NCI-H2081 treated with DMSO at 0.1 percent for 48 hours (cell line): ENCODE results near the gene PLA2R1.
"Not testable (repeated sequence)": the region's sequence is repeated elsewhere in the genome, so short reads cannot be mapped to it uniquely, and the experiment has no call there.

Experiments used
- DNase-seq: peaks from one replicate; lab custom pipeline; 2025; lab: John Stamatoyannopoulos, UW

PLA2R1 gene

DNA sequence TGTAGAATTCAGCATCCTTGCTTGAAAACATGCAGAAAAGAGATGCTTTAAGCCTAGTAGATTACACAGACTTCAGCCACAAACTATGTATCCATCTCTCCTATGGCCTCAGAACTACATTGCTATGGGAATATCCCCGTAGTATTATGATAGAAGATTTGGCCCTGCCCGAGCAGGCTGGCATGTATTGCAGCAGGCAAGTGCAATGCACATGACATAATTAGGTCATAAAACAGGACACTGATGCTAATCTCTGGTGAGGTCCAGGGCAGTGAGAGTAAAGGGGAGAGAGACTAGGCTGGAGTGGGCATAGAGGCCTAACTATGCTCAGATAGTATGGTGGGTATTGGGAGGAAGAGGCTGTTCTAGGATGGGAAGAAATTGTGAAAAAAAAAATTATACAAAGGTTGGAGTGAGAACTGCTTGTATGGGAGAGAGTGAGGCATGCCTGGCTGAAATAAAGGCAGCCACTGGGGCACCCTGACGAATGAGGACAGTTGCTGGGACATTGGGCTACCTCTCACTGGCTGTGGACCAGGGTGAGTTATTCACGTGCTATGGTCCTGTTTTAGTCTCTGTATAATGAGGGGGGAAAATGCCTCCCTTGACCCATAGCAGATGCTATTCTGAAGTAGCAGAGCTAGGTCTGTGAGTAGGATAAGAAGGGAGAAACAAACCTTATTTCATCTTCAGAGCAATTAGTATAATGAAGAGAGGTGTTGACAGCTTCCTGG is 1.6 kb upstream of the PLA2R1 start:
- no peak for DNase-seq

DNA sequence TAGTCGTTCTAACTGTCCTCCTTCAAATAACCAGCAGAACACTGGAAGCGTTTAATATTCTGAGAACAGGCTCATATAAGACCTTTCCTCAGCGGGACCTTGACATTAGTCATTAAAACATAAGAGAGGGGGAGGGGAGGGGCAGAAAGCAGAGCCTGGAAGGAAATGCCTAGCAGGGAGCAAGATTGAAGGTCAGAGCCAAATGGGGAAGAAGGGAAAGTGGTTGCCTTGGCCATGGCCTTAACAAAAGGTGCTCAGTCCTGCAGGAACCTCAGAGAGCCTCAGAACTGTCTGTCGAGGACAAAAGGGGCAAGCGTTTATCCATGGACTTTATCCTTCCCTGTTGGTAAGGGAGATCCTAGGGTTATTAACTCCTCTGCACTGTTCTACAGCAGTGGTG is 856 bp upstream of the PLA2R1 start:
- DNase-seq: no peak

DNA sequence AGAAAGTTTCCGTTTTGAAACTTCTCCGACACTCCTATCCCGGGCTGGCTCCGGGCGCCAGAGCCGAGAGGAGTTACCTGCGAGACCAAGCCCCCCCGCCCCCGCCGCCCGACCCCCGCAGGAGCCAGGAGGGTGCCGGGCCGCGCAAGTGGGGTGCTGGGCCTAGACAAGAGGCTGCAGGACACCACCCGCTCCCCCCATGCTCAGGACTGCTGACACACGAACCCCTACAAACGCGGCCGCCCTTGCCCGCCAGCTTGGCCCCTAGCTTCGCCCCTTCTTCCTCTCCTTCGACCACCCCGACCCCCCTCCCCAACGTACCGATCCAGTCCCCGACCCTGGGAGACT is 497 bp downstream of the PLA2R1 start:
- no peak for DNase-seq

DNA sequence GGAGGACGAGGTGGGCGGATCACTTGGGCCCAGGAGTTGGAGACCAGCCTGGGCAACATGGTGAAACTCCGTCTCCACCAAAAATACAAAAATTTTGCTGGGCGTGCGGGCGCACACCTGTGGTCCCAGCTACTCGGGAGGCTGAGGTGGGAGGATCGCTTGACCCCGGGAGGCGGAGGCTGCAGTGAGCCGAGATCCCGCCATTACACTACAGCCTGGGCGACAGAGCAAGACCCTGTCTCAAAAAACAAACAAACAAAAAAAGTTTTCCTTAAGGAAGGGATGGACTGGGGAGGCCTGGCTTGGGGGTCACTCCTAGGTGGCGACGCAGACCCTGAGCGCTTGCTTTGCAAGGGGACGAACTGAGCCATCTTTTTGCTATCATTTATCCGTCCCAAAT is 882 bp downstream of the PLA2R1 start:
- DNase-seq: no peak

DNA sequence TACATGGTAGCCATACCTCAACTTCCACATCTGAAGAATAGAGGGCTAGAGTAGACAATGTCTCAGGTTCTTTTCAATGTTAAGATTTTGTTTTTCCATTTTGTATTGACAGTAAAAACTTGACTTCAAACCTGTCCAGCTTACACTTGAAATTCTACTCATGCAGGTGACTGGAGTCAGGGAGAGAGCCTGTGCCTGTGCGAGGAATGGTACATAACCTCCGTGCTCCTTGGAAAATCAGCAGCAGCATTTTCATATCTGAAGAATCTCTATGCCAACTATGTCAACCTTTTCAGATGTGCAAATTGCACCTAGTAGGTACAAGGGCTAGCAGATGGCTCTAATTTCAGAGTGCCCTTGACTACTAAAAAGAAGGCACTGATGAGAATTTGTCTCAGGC is 2.1 kb downstream of the PLA2R1 start:
- DNase-seq: no peak

DNA sequence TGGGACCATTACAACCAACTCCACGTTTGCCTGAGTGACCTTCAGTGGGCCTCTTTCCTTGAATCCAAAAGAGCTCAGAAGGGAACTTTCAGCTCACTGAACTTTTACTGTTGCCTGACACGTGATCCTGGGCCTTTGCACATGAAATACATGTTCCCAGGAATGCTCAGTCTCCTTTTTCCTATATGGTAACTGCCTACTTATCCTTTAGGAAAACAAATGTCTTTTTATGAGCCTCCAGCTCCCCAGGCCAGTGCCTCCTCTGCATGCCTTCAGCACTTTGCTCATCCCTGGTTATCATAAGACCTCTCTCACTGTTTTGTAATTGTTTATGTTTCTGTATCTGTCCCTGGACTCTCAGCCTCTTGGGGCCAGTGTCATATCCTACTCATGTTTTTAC is 5.1 kb downstream of the PLA2R1 start:
- no peak for DNase-seq

DNA sequence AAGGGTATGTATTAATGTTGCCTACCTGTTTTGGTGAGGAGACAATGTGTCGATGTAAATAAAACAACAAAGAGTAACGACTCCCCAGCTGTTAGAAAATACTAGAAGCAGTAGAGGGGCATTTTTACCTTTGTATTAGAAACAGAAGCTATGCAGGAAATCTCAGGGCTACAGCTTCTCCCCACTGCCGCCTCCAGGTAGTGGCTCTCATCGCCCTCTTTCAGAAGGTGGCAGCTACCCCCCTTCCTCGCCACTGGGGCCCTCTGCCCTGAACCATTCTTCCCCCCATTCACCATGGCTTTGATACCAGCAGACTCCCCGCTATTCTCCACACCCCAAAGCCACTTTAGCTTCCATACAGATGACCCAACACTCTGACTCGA is 6.7 kb downstream of the PLA2R1 start:
- no peak for DNase-seq

DNA sequence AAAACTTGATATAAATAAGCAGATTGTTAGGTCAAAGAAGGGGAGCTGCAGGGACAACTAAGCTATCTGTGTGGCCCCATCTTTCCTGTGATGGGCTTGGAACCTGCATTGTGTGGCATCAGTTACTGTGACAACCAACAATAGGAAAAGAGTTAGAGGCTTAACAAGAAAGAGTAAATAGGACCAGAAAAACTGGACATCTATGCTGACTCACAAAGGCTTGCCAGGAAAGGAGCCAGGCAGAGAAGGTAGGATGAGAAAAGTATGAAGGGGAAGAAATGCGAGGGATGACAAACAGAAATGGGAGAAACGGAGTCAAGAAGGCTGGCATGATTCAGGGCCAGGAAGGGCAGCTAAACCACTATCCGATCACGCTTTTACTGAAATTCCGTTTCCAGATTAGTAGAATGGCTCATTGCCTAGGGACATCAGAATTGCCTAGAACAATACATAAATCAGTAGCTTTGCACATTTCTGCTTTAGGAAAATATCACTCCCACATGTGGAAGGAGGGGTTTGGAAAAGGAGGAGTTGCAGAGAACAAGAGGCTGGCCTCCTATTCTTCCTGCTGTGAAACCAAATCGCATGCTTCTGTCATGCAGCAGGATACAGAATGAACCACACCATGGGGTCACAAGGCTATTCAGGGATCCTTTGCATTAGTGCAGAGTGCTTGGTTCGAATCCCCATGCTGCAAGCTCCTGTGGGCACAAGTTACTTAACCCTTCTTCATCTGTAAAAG is 7.3 kb downstream of the PLA2R1 start:
- DNase-seq: no peak

DNA sequence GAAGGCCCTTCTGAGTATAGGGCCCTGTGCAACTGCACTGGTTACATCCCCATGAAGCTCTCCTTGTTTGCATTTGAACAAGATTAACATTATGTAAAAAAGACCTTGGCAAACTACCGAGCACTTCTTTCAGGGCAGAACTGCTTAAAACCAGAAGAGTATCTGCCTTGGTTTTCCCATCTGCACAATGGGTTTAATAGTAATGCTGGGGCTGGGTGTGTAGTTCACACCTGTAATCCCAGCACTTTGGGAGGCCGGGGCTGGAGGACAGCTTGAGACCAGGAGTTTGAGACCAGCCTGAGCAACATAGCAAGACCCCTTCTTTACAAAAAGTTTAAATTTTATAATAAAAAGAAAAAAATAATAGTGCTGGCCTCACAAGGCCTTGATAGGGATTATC is 8.5 kb downstream of the PLA2R1 start:
- DNase-seq: no peak

DNA sequence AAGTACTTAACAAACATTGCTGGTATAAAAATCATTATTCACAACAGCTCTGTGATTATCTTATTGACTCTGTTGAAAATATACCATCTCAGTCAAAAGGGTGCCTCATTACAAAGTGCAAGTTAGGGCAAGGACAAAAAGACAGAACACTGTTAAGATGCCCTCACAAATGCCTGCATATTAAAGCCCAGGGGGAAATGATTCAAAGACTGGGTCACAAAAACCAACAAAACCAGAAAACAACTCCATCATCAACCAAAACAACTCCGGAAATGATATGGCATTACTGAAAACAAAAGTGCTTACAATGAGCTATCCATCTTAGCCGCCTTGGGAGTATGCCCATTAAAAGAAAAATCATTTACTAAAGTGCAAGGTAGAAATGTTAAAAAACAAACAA is 9.9 kb downstream of the PLA2R1 start:
- DNase-seq: no peak

DNA sequence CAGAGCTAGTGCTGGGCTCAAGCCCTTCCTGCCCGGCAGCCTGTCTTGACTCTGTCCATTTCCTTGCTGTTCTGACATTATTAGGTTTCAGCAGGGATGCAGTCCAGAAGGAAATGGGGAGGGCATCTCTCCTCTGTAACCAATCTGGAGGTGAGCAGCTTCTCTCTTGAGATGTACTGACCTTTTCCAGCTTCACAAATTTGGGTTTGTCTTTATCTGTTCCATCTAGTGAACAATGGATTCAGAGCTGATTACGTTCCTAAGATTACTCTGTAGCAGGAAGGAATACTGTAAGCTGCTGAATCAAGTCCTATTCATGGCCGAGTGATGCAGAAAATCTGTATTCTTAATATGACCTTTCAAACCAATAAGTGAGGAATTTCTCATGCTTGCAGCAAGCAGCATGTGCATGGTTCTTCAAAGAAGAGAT is 11.0 kb downstream of the PLA2R1 start:
- DNase-seq: no peak

DNA sequence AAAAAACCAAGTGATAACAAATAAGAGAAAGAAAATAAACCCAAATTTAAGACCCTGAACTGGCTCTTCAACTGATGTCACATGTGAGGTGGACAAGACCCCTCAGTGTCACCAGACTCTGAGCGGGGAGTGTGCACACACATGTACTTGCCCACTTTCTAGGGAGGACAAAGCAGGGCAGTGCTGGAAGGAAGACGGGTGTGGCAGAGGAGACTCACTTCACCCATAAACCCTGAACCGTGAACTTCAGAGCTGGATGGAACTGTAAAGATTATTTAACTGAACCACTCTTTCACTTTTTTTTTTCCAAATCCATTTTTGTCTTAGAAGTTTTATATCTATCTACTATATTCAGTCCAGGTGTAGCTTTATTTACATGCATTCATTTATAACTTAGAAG is 12.3 kb downstream of the PLA2R1 start:
- DNase-seq: no peak

DNA sequence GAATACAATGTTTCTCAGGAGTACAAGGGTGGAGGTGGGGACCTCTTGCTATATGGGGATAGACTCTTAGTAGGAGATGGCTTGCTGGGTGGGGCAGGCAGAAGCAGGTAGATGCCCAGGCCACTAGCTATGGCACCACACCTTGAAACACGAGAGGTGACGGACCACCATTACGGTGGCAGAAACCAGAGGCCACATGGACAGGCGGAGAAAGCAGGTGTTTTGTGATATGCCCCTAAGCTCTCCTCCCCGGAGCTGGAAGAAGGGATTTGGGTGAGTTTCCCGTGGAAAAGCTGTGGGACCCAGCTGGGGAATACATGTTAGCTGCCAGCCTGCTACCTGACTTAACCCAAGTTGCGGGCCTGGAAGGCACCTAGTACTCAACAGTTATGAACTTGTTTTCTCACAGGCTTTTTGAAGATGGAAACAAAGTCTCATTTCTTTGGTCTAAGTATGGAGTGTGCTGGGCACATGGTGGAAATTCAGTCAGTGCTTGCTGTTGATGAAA is 16.7 kb downstream of the PLA2R1 start:
- no peak for DNase-seq

DNA sequence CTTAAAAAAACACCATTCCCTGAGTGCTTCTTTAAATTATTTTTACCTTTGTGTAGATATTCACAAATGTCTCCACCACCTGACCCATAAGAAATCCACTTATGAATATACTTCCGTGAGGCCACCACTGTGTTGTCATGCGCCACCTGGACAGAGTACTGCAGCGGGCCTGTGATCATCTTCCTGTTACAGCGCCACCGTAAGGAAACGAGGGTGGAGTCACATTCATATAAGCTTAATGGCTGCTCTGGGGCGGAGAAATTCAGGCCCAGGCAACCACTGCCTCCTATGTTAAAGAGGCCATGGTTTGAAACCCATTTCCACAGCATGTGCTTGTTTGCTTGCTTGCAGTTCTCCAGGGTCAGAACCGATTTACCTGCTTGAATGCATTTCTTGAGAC is 17.7 kb downstream of the PLA2R1 start:
- no peak for DNase-seq

DNA sequence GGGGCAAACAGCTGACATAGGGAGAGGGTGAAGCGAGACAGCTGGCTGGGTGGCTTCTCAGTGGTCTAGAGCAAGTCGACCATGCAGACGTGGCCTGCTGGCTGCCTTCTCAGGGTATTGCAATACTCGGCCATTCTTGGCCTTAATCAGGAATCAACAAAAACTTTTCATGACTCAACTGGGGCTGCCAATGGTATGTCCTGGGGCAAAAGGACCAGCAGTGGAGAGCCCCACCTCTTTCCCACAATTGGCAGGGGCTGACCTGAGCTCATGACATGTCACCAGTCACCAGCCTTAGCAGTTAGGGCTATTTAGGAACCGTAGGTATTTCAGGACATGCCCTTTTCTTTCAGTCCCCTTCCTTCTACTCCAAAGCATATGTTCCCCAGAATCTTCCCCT is 19.1 kb downstream of the PLA2R1 start:
- DNase-seq: no peak

DNA sequence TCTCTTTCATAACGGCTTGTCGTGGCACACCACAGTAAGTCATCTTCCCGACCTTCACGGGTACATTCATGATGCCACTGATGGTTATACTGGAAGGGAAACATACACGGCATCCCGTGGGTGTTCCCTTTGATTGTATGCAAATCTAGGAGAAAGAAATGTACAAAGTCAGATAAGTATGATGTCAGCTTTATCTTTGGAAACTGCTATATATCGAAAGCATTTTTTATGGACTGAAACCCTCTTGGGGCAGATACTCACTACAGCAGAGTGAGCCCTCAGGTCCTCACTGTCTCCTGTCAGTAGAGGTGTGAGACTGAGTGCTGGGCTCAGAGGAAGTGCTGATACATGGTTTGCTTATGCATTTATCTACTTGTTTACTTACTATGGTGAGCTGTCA is 20.4 kb downstream of the PLA2R1 start:
- DNase-seq: no peak

DNA sequence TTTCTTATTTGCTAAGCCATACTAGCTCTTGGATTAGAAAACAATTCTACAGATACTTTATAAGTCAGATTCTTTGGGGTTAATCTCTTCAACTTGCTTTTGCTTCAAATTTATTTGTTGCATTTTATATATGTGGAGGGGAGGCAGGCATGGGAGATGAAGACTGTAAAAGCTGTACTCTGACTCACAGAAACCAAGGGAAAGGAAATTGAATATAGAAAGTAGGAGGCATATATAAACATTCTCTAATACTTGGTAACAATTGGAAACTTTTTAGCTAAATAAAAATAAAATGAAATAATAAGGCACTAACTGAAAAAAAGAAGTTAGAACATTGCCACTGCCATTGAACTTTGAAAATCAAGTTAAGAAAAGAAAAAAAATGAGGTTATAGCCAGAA is 21.3 kb downstream of the PLA2R1 start:
- DNase-seq: no peak

DNA sequence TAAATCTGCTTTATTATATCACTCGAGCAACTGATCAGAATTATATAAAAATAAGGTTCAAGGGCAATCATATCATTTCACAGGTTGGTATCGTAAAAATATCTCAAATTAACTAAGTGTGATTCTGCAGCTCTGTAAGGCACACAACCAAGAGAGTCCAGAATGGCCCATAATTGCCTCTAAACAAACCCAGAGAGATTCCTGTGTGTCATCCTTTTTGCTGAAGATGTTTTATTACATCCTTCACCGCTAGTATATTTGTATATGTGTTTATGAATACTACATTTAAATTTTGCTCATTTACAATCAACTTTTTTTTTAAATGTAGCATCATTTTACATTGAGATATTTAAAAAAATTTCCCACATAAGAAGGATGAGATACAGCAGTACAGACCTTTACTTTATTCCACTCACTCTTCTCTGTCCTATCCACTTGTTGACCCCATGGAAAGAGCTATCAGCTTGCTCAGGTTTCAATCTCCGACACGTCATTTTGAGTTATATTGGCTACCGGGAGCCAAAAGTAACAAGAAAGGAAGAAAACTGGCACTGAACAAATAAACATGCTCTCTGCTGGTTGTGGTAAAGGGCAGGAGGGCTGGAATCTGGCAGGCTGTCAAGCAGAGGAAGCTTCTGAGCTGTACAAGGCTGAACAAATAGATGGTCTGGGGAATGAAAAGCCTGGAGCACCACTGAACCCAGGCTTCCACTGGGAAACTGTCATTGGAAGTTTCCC is 23.1 kb downstream of the PLA2R1 start:
- DNase-seq: no peak

DNA sequence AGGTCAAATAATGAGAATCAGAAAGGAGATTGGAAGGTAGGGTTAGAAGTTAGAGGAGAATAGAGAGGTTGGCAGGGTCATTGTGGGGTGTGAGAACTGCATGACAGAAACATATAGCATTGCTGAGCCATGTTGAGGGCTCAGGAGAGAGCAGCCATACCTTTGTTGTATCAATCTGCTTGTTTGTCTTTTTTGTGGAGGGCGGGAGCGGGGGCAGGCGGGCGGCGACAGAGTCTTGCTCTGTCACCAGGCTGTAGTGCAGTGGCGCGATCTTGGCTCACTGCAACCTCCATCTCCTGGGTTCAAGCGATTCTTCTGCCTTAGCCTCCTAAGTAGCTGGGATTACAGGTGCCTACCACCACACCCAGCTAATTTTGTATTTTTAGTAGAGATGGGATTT is 23.8 kb downstream of the PLA2R1 start:
- not testable (repeated sequence) for DNase-seq

DNA sequence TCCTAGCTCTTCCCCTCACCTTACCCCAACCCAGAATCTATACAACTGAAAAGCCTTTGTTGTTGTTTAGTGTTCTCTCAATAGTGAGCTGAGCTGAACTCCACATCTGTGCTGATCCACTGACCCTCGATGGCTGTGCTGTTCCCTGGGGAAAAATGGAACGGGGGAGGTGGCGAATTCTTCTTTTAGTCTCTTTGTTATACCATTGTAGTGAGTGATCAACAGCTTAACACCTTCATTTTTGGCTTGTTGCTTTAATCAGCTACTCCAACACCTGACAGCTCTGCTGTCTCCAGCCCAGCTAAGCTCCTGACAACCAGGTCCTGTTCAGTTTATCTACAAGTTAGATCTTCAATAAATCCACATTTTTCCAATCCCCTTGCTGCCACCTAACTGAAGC is 25.7 kb downstream of the PLA2R1 start:
- DNase-seq: no peak

DNA sequence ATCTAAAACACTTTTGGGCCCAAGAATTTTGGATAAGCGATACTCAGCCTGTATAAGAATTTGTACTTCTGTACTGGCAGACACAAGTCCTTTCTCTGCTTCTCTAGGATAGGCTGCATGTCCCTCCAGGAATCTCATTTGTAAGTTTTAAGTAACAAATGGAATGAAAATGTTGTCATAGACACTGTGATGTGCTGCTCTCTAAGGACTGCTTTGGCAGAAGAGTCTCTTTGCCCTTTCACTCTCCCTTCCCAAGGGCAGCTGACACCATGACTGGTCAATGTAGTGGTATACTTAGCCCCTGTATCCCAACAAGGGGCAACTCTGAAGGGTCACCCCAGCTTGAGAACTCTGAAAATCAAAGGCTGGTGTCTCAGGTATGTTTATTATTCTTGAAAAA is 27.3 kb downstream of the PLA2R1 start:
- DNase-seq: no peak

DNA sequence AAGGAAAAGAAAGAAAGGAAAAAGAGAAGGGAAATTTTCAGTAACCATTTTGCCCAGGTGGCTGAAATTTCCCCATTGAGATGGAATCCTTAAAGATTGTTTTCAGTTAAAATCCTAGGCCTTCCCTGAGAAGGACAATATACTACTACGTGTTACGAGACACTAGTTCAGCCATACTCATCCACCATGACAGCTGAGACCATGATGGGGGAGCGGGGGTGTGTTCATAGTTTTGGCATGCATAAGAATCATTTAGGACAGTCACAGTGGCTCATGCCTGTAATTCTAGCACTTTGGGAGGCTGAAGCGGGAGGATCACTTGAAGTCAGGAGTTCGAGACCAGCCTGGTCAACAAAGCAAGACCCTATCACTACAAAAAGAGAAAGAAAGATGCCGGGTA is 28.0 kb downstream of the PLA2R1 start:
- DNase-seq: no peak

DNA sequence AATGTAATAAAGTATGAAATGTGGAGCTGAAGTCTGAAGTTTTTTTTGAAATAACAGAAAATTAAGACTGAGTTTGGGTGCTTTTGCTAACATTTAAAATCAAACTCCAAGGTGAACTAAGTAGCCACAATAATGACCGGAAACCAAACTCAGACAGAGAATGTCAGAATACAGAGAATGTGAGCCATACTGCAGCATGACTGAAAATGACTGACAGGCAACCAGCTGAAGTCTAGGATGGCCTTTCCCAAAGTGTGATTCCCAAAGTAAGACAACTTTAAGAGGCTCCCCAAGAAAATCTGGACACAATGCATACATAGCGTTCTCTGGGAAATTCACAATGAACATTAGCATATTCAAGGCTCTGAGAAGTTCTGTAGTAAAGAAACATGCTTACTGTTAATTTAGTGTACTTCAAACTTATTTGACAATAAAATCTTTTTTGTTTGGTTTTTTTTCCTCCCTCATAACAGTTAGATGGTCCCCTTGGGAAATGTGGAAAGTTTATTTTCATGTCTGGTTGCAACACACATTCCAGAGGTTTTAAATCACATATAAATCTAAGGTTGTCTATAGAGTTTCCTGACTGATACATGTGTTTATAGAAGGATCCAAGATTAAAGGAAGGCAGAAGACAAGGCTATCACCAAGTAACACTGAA is 28.6 kb downstream of the PLA2R1 start:
- no peak for DNase-seq
